Measurements from ENCODE around the gene DNAH14.

DNA sequence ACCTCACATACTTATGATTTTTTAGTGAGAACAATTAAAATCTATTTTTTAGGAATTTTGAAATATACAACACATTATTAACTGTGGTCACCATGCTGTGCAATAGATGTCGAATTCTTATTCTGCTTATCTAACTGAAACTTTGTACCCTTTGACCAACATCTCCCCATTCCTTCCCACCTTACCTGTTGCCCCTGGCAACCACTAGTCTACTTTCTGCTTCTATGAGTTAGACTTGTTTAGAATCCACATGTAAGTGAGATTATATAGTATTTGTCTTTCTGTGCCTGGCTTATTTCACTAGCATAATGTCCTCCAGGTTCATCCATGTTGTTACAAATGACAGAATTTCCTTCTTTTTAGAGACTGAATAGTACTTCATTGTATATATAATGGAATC lies 330.1 kb downstream of the DNAH14 start:
- TF ChIP-seq, protein P1, sequence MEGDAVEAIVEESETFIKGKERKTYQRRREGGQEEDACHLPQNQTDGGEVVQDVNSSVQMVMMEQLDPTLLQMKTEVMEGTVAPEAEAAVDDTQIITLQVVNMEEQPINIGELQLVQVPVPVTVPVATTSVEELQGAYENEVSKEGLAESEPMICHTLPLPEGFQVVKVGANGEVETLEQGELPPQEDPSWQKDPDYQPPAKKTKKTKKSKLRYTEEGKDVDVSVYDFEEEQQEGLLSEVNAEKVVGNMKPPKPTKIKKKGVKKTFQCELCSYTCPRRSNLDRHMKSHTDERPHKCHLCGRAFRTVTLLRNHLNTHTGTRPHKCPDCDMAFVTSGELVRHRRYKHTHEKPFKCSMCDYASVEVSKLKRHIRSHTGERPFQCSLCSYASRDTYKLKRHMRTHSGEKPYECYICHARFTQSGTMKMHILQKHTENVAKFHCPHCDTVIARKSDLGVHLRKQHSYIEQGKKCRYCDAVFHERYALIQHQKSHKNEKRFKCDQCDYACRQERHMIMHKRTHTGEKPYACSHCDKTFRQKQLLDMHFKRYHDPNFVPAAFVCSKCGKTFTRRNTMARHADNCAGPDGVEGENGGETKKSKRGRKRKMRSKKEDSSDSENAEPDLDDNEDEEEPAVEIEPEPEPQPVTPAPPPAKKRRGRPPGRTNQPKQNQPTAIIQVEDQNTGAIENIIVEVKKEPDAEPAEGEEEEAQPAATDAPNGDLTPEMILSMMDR (conservative IDR thresholded peaks at IDR 0.05; ENCODE audit: low read depth in 2 of 2), result no peak
- no peak for TF ChIP-seq CREB1 (CRISPR knock-in tag; IDR thresholded peaks at IDR 0.05; ENCODE audit: low read depth)
- TF ChIP-seq JUNB (IDR thresholded peaks at IDR 0.05; ENCODE audit: unreplicated experiment), result no peak
- TF ChIP-seq POLR2AphosphoS5 (IDR thresholded peaks at IDR 0.05; ENCODE audit: low read depth), result no peak
- TF ChIP-seq EZH2phosphoT487 (IDR thresholded peaks at IDR 0.05; ENCODE audit: unreplicated experiment), result no peak
- TF ChIP-seq EZH2 (IDR thresholded peaks at IDR 0.05; ENCODE audit: low read depth, unreplicated experiment), result no peak
- TF ChIP-seq, protein P2, sequence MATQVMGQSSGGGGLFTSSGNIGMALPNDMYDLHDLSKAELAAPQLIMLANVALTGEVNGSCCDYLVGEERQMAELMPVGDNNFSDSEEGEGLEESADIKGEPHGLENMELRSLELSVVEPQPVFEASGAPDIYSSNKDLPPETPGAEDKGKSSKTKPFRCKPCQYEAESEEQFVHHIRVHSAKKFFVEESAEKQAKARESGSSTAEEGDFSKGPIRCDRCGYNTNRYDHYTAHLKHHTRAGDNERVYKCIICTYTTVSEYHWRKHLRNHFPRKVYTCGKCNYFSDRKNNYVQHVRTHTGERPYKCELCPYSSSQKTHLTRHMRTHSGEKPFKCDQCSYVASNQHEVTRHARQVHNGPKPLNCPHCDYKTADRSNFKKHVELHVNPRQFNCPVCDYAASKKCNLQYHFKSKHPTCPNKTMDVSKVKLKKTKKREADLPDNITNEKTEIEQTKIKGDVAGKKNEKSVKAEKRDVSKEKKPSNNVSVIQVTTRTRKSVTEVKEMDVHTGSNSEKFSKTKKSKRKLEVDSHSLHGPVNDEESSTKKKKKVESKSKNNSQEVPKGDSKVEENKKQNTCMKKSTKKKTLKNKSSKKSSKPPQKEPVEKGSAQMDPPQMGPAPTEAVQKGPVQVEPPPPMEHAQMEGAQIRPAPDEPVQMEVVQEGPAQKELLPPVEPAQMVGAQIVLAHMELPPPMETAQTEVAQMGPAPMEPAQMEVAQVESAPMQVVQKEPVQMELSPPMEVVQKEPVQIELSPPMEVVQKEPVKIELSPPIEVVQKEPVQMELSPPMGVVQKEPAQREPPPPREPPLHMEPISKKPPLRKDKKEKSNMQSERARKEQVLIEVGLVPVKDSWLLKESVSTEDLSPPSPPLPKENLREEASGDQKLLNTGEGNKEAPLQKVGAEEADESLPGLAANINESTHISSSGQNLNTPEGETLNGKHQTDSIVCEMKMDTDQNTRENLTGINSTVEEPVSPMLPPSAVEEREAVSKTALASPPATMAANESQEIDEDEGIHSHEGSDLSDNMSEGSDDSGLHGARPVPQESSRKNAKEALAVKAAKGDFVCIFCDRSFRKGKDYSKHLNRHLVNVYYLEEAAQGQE (IDR thresholded peaks at IDR 0.05; ENCODE audit: unreplicated experiment), result no peak
- TF ChIP-seq ZNF331 (CRISPR knock-in tag; IDR thresholded peaks at IDR 0.05; ENCODE audit: low read depth), result no peak
- TF ChIP-seq STAT1 (IDR thresholded peaks at IDR 0.05; ENCODE audit: unreplicated experiment), result no peak
- TF ChIP-seq NANOG (IDR thresholded peaks at IDR 0.05; ENCODE audit: borderline replicate concordance), result no peak
- no peak for TF ChIP-seq ZNF114 (CRISPR knock-in tag; IDR thresholded peaks at IDR 0.05)
- TF ChIP-seq, protein P3, sequence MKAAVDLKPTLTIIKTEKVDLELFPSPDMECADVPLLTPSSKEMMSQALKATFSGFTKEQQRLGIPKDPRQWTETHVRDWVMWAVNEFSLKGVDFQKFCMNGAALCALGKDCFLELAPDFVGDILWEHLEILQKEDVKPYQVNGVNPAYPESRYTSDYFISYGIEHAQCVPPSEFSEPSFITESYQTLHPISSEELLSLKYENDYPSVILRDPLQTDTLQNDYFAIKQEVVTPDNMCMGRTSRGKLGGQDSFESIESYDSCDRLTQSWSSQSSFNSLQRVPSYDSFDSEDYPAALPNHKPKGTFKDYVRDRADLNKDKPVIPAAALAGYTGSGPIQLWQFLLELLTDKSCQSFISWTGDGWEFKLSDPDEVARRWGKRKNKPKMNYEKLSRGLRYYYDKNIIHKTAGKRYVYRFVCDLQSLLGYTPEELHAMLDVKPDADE (IDR thresholded peaks at IDR 0.05), result no peak
- TF ChIP-seq, protein P4, sequence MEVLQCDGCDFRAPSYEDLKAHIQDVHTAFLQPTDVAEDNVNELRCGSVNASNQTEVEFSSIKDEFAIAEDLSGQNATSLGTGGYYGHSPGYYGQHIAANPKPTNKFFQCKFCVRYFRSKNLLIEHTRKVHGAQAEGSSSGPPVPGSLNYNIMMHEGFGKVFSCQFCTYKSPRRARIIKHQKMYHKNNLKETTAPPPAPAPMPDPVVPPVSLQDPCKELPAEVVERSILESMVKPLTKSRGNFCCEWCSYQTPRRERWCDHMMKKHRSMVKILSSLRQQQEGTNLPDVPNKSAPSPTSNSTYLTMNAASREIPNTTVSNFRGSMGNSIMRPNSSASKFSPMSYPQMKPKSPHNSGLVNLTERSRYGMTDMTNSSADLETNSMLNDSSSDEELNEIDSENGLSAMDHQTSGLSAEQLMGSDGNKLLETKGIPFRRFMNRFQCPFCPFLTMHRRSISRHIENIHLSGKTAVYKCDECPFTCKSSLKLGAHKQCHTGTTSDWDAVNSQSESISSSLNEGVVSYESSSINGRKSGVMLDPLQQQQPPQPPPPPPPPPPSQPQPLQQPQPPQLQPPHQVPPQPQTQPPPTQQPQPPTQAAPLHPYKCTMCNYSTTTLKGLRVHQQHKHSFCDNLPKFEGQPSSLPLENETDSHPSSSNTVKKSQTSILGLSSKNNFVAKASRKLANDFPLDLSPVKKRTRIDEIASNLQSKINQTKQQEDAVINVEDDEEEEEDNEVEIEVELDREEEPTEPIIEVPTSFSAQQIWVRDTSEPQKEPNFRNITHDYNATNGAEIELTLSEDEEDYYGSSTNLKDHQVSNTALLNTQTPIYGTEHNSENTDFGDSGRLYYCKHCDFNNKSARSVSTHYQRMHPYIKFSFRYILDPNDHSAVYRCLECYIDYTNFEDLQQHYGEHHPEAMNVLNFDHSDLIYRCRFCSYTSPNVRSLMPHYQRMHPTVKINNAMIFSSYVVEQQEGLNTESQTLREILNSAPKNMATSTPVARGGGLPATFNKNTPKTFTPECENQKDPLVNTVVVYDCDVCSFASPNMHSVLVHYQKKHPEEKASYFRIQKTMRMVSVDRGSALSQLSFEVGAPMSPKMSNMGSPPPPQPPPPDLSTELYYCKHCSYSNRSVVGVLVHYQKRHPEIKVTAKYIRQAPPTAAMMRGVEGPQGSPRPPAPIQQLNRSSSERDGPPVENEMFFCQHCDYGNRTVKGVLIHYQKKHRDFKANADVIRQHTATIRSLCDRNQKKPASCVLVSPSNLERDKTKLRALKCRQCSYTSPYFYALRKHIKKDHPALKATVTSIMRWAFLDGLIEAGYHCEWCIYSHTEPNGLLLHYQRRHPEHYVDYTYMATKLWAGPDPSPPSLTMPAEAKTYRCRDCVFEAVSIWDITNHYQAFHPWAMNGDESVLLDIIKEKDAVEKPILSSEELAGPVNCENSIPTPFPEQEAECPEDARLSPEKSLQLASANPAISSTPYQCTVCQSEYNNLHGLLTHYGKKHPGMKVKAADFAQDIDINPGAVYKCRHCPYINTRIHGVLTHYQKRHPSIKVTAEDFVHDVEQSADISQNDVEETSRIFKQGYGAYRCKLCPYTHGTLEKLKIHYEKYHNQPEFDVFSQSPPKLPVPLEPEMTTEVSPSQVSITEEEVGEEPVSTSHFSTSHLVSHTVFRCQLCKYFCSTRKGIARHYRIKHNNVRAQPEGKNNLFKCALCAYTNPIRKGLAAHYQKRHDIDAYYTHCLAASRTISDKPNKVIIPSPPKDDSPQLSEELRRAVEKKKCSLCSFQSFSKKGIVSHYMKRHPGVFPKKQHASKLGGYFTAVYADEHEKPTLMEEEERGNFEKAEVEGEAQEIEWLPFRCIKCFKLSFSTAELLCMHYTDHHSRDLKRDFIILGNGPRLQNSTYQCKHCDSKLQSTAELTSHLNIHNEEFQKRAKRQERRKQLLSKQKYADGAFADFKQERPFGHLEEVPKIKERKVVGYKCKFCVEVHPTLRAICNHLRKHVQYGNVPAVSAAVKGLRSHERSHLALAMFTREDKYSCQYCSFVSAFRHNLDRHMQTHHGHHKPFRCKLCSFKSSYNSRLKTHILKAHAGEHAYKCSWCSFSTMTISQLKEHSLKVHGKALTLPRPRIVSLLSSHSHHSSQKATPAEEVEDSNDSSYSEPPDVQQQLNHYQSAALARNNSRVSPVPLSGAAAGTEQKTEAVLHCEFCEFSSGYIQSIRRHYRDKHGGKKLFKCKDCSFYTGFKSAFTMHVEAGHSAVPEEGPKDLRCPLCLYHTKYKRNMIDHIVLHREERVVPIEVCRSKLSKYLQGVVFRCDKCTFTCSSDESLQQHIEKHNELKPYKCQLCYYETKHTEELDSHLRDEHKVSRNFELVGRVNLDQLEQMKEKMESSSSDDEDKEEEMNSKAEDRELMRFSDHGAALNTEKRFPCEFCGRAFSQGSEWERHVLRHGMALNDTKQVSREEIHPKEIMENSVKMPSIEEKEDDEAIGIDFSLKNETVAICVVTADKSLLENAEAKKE (CRISPR knock-in tag; IDR thresholded peaks at IDR 0.05), result no peak

Data from GM23338 (cell line).